ENCODE measurements around the gene CEP112.

DNA sequence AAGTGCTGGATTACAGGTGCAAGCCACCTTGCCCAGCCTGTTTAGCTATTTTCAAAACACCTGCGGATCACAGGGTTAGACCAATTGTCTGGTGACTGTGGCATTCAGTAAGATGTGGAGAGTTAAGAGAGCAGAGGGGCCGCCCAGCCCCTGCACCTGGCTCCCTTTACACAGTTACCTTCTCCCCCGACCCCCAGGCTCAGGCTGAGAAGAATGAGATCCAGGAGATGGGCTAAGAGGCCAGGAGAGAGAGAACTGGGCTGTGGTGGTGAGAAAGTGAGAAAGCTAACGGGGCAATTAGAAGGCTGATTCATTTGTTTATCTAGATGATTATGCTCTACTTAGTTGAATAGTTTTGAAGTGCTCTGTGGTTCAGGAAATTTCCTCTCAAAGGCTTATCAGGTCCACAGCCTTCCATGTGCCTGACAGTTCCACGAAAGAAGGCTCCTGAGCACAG lies 562.7 kb downstream of the CEP112 start:
- TF ChIP-seq, protein P1, sequence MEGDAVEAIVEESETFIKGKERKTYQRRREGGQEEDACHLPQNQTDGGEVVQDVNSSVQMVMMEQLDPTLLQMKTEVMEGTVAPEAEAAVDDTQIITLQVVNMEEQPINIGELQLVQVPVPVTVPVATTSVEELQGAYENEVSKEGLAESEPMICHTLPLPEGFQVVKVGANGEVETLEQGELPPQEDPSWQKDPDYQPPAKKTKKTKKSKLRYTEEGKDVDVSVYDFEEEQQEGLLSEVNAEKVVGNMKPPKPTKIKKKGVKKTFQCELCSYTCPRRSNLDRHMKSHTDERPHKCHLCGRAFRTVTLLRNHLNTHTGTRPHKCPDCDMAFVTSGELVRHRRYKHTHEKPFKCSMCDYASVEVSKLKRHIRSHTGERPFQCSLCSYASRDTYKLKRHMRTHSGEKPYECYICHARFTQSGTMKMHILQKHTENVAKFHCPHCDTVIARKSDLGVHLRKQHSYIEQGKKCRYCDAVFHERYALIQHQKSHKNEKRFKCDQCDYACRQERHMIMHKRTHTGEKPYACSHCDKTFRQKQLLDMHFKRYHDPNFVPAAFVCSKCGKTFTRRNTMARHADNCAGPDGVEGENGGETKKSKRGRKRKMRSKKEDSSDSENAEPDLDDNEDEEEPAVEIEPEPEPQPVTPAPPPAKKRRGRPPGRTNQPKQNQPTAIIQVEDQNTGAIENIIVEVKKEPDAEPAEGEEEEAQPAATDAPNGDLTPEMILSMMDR (IDR thresholded peaks at IDR 0.05): no peak
- TF ChIP-seq POLR2A (IDR thresholded peaks at IDR 0.05): no peak

Data from vagina (tissue), 2 donors.